ENCODE measurements around the gene FBXL2. TPM values are rescaled to one million over a fixed set of nuclear protein-coding genes. Genes with fewer than 3 reads are reported as not detected.

Gene FBXL2
- total and polyA plus RNA-seq, 2 of the 8 experiments (the other 6 are each of a cell fraction or from before 2014, with no cell fraction given), result 3.1 to 5.4 TPM

DNA sequence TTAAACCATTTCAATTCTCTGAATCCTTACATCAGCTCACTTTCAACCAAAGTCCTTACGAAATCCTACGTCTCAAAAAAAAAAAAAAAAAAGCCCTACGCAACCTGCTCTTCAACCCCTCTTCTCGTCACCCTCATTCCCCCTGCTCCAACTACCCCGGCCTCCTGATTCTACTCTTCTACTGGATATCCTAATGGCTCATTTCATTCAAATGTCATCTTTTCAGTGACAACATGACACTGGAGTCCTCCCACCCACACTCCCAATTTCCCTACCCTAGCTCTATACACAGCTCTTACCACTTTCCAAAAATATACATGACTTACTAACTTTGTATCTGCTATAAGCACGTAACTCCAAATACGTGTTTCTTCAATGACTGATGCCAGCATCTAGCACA lies 151.5 kb downstream of the FBXL2 start:
- Histone ChIP-seq H2BK15ac (ENCODE audit: low read length) (no peak overlapping the region), H3K9ac (replicated peaks in 1 of 4; ENCODE audit: extremely low read depth in 1 of 4, low read depth in 3 of 4, low read length in 3 of 4) (no peak overlapping the region), H3K14ac (ENCODE audit: insufficient read length) (no peak overlapping the region), H3K27ac (ENCODE audit: low read depth, low read length) (no peak overlapping the region), H4K5ac (ENCODE audit: insufficient read length, low read depth, low read length) (no peak overlapping the region), H2BK120ac (replicated peaks; ENCODE audit: low read depth, low read length) (no peak overlapping the region), H3K18ac (ENCODE audit: extremely low read depth, low read length) (no peak overlapping the region; the same call in 1 of the 2 replicates), H4K91ac (replicated peaks; ENCODE audit: insufficient read length, low read length) (no peak overlapping the region), H3K23me2 (ENCODE audit: low read depth, low read length) (0 out of 2 replicates have a peak, but pooled peaks cover 2% of the 10 kb centered on the region), H3K79me2 (ENCODE audit: control insufficient read depth in 1 of 2, insufficient read depth in 2 of 2, low read length in 2 of 2) (peaks cover 10 to 93% of the 10 kb centered on the region in 2 experiments), H3K9me3 (ENCODE audit: insufficient read depth in 2 of 2, low read depth in 1 of 2, low read length in 1 of 2) (no peaks in the 10 kb centered on the region), H3K4me3 (ENCODE audit: extremely low read depth in 1 of 4, insufficient read depth in 2 of 4, low read depth in 3 of 4, low read length in 4 of 4) (no peak overlapping the region), H3K56ac (replicated peaks; ENCODE audit: insufficient read length, low read depth, low read length) (no peak overlapping the region), H2BK20ac (ENCODE audit: low read length) (no peak overlapping the region), H3K79me1 (ENCODE audit: low read depth, low read length) (peaks cover 7% of the 10 kb centered on the region; the same call in 1 of the 2 replicates), H3K4ac (replicated peaks; ENCODE audit: insufficient read length, low read depth, low read length) (no peak overlapping the region), H3K4me2 (ENCODE audit: insufficient read depth in 1 of 2, low read depth in 2 of 2, low read length in 2 of 2) (peak overlapping the region in 1 of 2 experiments; percentile 38; a peak in 2 of 4 replicates), H2AK5ac (ENCODE audit: low read depth, low read length) (no peak overlapping the region), H3K4me1 (replicated peaks in 1 of 4; ENCODE audit: control insufficient read depth in 3 of 4, insufficient read depth in 4 of 4, low read length in 3 of 4) (peaks cover 11 to 36% (median 24%) of the 10 kb centered on the region in 4 experiments), H2BK5ac (ENCODE audit: low read depth, low read length) (no peak overlapping the region), H4K8ac (ENCODE audit: extremely low read depth, insufficient read depth, low read length) (no peak overlapping the region), H3K27me3 (replicated peaks in 1 of 4; ENCODE audit: control insufficient read depth in 3 of 4, extremely low read depth in 1 of 4, insufficient read depth in 3 of 4, low read length in 3 of 4) (no peaks in the 10 kb centered on the region), H4K20me1 (replicated peaks in 1 of 2; ENCODE audit: control insufficient read depth in 1 of 2, insufficient read depth in 2 of 2, low read length in 2 of 2) (peaks cover 10 to 16% of the 10 kb centered on the region in 2 experiments), H2AFZ (ENCODE audit: low read length) (no peak overlapping the region), H2BK12ac (ENCODE audit: low read depth, low read length) (no peak overlapping the region), H3K36me3 (ENCODE audit: control insufficient read depth in 2 of 4, insufficient read depth in 4 of 4, low read length in 3 of 4) (peaks cover 0 to 9% (median under 1%) of the 10 kb centered on the region in 4 experiments; a peak in 1 of 8 replicates), H3K23ac (ENCODE audit: insufficient read length) (no peak overlapping the region)
- 71% methylated on average over 7 of the region's 7 CpGs; no CpG with 5 or more reads in 1 of the 2 experiments for WGBS, 2 experiments (ENCODE audit: extremely low coverage in 1 of 2, insufficient coverage in 1 of 2, insufficient read length in 1 of 2, insufficient replicate concordance in 2 of 2, low coverage in 1 of 2, low lambda C conversion rate in 2 of 2, missing lambda C conversion rate in 1 of 2)
- FAIRE-seq (no peak), DNase-seq (ENCODE audit: low read depth in 1 of 2, low spot score in 2 of 2) (no peak)
- CTCF ChIA-PET (ENCODE audit: partially characterized antibody), result interaction anchor here (0.6 to 1.5 kb wide), 3 partner anchors 8 to 297 kb away, joined by 4 read pairs; no protein-coding TSS in a partner anchor
- POLR2A ChIA-PET (ENCODE audit: partially characterized antibody), result interaction anchor here (7.4 kb wide), 1 partner anchor 11 kb away, joined by 82 read pairs; the partner anchor contains the start of gene UBP1
- TF ChIP-seq HDAC2 (IDR thresholded peaks at IDR 0.05; ENCODE audit: borderline replicate concordance in 1 of 2, low read depth in 2 of 2, low read length in 2 of 2) (no peak), CHD2 (IDR thresholded peaks at IDR 0.05; ENCODE audit: low read length) (no peak), RNF2 (IDR thresholded peaks at IDR 0.05; ENCODE audit: borderline replicate concordance, low read depth, low read length, missing control alignments, poor library complexity, severe bottlenecking) (no peak), GTF2F1 (IDR thresholded peaks at IDR 0.05; ENCODE audit: borderline replicate concordance, low read depth, low read length) (no peak), SP2 (IDR thresholded peaks at IDR 0.05; ENCODE audit: low read length) (no peak), EP300 (IDR thresholded peaks at IDR 0.05; ENCODE audit: borderline replicate concordance in 1 of 2, low read depth in 2 of 2, low read length in 2 of 2) (no peak), ASH2L (IDR thresholded peaks at IDR 0.05; ENCODE audit: low read length) (no peak), ZNF274 (IDR thresholded peaks at IDR 0.05; ENCODE audit: borderline replicate concordance, extremely low read depth, low read length) (no peak), RFX5 (IDR thresholded peaks at IDR 0.05; ENCODE audit: borderline replicate concordance, low read depth, low read length) (no peak), KDM5A (IDR thresholded peaks at IDR 0.05; ENCODE audit: low read length) (no peak), SIX5 (IDR thresholded peaks at IDR 0.05; ENCODE audit: low read depth, low read length) (no peak), CHD1 (IDR thresholded peaks at IDR 0.05; ENCODE audit: low read depth, low read length) (no peak)
- TF ChIP-seq, protein P1, sequence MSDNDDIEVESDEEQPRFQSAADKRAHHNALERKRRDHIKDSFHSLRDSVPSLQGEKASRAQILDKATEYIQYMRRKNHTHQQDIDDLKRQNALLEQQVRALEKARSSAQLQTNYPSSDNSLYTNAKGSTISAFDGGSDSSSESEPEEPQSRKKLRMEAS (IDR thresholded peaks at IDR 0.05), result no peak

Measured in H1 (cell line).